WI38 (cell line): Measurements from ENCODE around the gene COL5A1.

Source experiments
- H3K4me3 ChIP-seq: 2 replicates; pipeline ENCODE4 v1.5.1; 2011; ENCODE audit warnings: low read depth, mild to moderate bottlenecking, control low read depth, low read length
- CTCF ChIP-seq: IDR thresholded peaks from 2 replicates; pipeline ENCODE4 v1.5.1; 2012; ENCODE audit warnings: low read depth, mild to moderate bottlenecking, control low read depth, low read length

Gene COL5A1

DNA sequence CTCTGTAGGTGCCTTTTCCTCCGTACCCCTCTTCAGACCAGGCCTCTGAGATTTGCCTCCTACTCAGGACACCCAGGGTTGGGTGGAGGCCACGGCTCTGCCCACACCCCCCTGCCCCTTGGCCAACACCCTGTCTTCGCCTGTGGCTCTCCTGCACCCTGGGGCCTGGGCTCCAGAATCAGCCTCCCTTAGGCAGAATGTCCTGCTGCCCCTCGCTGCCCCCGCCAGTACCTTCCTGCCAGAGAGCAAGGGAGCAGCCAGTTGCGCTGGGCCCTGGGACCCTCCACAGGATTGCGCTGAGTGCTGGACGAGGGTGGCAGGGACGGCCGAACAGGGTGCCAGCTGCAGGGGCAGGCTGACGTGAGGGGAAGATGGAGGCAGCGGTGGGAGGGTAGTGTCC is 53.5 kb downstream of the COL5A1 start:
- no peak overlapping the region for H3K4me3 ChIP-seq

DNA sequence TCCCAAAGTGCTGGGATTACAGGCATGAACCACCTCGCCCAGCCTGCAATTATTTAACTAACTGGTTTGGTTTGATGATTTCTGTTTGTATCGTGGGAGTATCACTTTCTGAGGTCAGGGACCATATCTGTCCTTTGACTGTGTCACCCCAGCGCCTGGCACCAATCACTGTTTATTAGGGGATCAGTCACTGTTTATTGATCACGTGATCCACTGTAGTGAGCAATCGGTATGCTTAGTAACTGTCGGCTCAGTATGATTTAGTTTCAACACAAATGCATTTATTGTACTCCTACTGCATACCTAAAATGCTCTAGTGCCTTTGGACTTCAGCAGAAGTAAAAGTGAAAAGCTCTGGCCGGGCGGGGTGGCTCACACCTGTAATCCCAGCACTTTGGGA is 54.8 kb downstream of the COL5A1 start:
- no peak for TF ChIP-seq CTCF
- no peak overlapping the region for H3K4me3 ChIP-seq

More for the DNA sequence above, 53.5 kb downstream of the COL5A1 start:
- TF ChIP-seq CTCF, result no peak

- TF ChIP-seq CTCF, result no peak
- H3K4me3 ChIP-seq, result no peak overlapping the region
Observed at GRCh38 chr9:134698111-134698510, 56.5 kb downstream of the COL5A1 start.

DNA sequence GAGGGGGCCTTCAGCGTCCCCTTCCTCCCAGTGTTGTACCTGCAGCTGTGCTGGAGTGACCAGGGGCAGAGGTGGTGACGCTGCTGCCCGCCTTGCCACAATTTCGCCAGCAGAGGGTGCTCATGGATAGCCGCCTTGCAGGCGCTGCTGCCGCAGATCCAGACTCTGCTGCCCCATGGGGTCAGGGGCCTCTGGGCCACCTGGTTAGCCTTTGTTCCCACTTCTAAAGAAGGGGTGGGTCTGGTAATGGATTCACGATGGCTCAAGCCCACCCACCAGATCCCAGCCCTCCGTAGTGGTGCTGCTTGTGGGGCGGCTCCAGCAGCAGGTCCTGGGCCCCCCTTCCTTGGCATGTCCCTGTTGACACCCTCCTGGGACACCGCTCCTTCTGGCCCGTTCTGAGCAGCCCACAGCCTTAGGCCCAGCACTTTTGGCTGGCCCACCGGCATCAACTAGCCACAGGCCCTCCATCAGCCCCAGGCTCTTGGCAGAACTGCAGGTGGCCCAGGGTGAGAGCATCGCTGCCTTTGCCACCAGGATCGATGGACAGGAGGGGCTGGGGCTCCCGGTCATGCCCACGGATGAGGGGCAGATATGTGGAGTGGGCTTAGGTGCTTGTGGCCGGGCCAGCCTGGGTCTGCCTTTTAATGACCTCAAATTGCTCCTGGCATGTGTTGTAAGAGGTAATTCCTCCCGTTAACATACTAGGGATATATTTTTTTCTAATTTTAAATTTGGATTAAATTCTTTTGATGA is 57.2 kb downstream of the COL5A1 start:
- TF ChIP-seq CTCF, result peak; percentile 87

DNA sequence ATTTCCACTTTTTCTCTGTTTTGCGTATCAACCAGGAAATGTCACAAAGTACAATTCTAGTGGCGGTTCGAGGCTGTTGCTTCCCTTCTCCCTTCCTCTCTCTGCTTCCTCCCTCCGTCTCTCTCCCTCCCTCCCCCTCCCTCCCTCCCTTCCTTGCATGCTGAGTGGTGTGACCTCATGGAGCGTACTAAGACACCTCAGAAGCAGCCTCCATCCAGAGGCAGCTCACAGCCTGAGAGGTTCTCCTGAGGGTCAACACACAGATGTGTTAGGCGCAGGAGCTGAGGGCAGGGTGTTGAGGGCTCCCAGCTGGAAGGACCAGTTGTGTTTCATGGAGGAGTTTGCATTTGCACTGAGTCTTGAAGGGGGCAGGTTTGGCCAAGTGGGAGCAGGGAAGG is 57.7 kb downstream of the COL5A1 start:
- TF ChIP-seq CTCF, result no peak
- no peak overlapping the region for H3K4me3 ChIP-seq

More for the DNA sequence above, 57.2 kb downstream of the COL5A1 start:
- no peak overlapping the region for H3K4me3 ChIP-seq

DNA sequence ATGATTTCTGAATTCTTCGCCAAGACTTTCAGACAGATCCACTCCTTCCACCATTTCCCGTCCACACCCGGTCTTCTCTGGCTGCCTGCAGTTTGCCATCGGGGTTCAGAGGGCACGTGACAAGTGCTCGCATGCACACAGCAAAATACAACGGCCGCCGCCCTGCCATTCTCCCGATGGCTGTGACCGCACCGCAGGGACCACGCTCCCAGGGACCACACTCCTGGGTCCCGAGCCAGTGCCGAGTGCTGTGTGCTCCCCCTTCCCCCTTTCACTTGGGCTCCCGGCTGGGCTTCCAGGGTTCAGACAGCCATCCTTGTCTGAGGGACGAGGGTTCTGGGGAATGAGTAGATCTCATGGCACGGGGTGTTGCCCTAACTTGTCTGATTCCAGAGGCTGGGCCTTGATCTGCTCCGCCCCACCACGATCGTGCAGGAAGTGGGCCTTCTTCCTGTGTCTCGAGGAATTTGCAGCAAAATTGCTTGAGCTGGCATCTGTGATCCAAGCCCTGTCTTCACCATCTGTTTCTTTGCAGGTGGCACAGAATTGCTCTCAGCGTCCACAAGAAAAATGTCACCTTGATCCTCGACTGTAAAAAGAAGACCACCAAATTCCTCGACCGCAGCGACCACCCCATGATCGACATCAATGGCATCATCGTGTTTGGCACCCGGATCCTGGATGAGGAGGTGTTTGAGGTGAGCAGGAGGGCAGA is 59.2 kb downstream of the COL5A1 start:
- no peak overlapping the region for H3K4me3 ChIP-seq
- TF ChIP-seq CTCF, result no peak

GRCh38 chr9:134701581-134702259 is 60.1 kb downstream of the COL5A1 start:
- no peak overlapping the region for H3K4me3 ChIP-seq
- no peak for TF ChIP-seq CTCF
